Endodermal cell (in vitro differentiated cells): ENCODE data around the gene SRMS. TPM values are rescaled to one million over a fixed set of nuclear protein-coding genes. Genes with fewer than 3 reads are reported as not detected.

Experiments used
- DNase-seq: peaks from one replicate; pipeline ENCODE4 v3.0.0-alpha.2; 2017
- H3K27ac ChIP-seq: 2 replicates; pipeline ENCODE4 v1.5.1; 2013; ENCODE audit warnings: mild to moderate bottlenecking, low read depth, low read length, moderate library complexity
- H3K27me3 ChIP-seq: 2 replicates; pipeline ENCODE4 v1.6.1; 2013; ENCODE audit warnings: mild to moderate bottlenecking, low read length, moderate library complexity; ENCODE audit not compliant: insufficient read depth, control insufficient read depth, poor library complexity, severe bottlenecking
- H3K36me3 ChIP-seq: 2 replicates; pipeline ENCODE4 v1.7.0; 2013; ENCODE audit warnings: mild to moderate bottlenecking, low read length, moderate library complexity; ENCODE audit not compliant: control insufficient read depth, insufficient read depth
- H3K4me1 ChIP-seq: one replicate; pipeline ENCODE4 v1.7.0; 2013; ENCODE audit warnings: low read length; ENCODE audit not compliant: control insufficient read depth, insufficient read depth
- H3K4me3 ChIP-seq: 2 replicates; pipeline ENCODE4 v1.5.1; 2013; ENCODE audit warnings: mild to moderate bottlenecking, low read length, moderate library complexity
- H3K9ac ChIP-seq: 2 replicates; pipeline ENCODE4 v1.6.1; 2013; ENCODE audit warnings: mild to moderate bottlenecking, low read length, moderate library complexity; ENCODE audit not compliant: poor library complexity, severe bottlenecking; ENCODE audit errors: extremely low read depth
- H3K9me3 ChIP-seq: 2 replicates; pipeline ENCODE4 v1.6.1; 2013; ENCODE audit warnings: mild to moderate bottlenecking, low read length, moderate library complexity; ENCODE audit not compliant: control insufficient read depth
- H3K27ac Mint-ChIP-seq: 2 replicates; pipeline ENCODE4 v1.8.0; 2020; ENCODE audit warnings: mixed read lengths
- H3K27me3 Mint-ChIP-seq: 2 replicates; pipeline ENCODE4 v1.8.0; 2021; ENCODE audit warnings: mild to moderate bottlenecking, mixed read lengths; ENCODE audit not compliant: insufficient read depth
- H3K36me3 Mint-ChIP-seq: 2 replicates; pipeline ENCODE4 v1.8.0; 2020; ENCODE audit warnings: low read depth, mixed read lengths
- H3K4me1 Mint-ChIP-seq: 2 replicates; pipeline ENCODE4 v1.8.0; 2020; ENCODE audit warnings: mixed read lengths
- H3K4me3 Mint-ChIP-seq: 2 replicates; pipeline ENCODE4 v1.8.0; 2020; ENCODE audit warnings: mild to moderate bottlenecking, moderate library complexity, mixed read lengths
- H3K9me3 Mint-ChIP-seq: 2 replicates; pipeline ENCODE4 v1.8.0; 2020; ENCODE audit warnings: mild to moderate bottlenecking, mixed read lengths
- WGBS, 2 experiments: methylation state at CpG; one replicate each; pipeline versions ENCODE4 v1.1.5 to v1.1.7; 2013; ENCODE audit warnings: missing lambda C conversion rate in 2 of 2, mixed read lengths in 1 of 2; ENCODE audit not compliant: insufficient coverage in 1 of 2, insufficient read length in 1 of 2; 5-methylcytosine and 5-hydroxymethylcytosine counted together
- total RNA-seq, 2 donors: library from RNA; stranded (reverse); fragmentation: NEBNext Ultra II Directional in 1 of 2; extraction: Animal tissue kit (Norgen Biotek cat#: 25700) in 1 of 2; gene quantifications; 2 replicates in 1 of 2; 3 replicates in 1 of 2; pipeline ENCODE4 v1.2.1, GENCODE V29; 2021
- TF ChIP-seq, protein P1 (sequence below): fragments of 200-600 bp; sonication (generic); conservative IDR thresholded peaks from 2 replicates; pipeline ENCODE4 v1.5.0; 2021; ENCODE audit warnings: antibody characterized with exemption, mild to moderate bottlenecking

Gene SRMS
- total RNA-seq, 2 donors from 2014 or later: not detected

DNA sequence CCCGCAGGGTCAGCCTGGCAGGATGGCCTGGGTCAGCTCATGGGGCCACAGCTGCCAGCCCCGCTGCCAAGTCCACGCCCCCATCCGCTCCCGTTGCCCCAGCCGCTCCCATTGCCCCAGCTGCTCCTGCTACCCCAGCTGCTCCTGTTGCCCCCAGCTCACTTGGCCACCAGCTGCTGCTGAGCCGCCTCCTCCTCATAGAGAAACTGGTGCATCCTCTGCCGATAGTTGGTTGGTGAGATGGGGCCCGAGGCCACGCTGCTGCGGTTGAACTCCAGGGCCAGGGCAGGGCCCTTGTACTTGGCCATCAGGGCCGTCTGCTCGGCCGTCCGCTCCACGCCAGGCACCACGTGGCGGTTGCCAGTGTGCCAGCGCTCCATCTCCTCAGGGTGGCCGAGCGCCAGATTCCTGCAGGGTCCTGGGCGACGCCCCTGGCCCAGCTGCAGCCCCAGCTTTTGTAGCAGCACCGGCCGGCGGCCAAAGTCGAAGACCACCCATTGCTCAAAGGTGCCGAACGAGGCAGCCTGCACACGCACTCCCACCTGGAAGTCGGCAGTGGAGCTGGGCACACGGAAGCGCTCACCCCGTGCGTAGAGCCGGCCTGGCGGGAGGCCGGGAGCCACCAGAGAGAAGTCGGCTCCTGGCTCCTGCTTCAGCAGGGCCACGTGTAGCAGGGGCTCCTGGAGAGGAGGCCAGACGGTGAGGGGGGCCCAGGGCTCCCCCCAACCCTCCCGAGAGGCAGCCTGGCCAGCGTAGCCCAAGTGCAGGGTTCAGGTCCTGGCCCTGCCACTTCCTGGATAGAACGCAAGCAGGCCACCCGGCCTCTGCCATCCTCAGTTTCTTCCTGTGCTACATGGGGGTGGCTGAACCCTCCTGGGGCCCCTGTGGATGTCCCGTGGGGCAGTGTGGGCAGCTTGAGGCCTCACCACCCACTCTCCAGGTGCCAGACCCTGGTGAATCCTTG, 21.7 kb upstream of the SRMS start:
- TF ChIP-seq, protein P1, sequence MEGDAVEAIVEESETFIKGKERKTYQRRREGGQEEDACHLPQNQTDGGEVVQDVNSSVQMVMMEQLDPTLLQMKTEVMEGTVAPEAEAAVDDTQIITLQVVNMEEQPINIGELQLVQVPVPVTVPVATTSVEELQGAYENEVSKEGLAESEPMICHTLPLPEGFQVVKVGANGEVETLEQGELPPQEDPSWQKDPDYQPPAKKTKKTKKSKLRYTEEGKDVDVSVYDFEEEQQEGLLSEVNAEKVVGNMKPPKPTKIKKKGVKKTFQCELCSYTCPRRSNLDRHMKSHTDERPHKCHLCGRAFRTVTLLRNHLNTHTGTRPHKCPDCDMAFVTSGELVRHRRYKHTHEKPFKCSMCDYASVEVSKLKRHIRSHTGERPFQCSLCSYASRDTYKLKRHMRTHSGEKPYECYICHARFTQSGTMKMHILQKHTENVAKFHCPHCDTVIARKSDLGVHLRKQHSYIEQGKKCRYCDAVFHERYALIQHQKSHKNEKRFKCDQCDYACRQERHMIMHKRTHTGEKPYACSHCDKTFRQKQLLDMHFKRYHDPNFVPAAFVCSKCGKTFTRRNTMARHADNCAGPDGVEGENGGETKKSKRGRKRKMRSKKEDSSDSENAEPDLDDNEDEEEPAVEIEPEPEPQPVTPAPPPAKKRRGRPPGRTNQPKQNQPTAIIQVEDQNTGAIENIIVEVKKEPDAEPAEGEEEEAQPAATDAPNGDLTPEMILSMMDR: no peak
- WGBS, 2 experiments: 94 to 96% methylated on average over 28 to 46 of the region's 46 CpGs
- DNase-seq: no peak
- no peaks in the 10 kb centered on the region for H3K9me3 Mint-ChIP-seq
- Histone ChIP-seq H3K27me3 (no peaks in the 10 kb centered on the region), H3K36me3 (no peaks in the 10 kb centered on the region), H3K9me3 (no peaks in the 10 kb centered on the region), H3K4me1 (no peaks in the 10 kb centered on the region), H3K27ac (no peak overlapping the region), H3K9ac (no peak overlapping the region), H3K4me3 (no peak overlapping the region)
- no peaks in the 10 kb centered on the region for H3K36me3 Mint-ChIP-seq
- no peak overlapping the region for H3K27ac Mint-ChIP-seq
- H3K4me3 Mint-ChIP-seq: no peak overlapping the region
- no peaks in the 10 kb centered on the region for H3K4me1 Mint-ChIP-seq
- H3K27me3 Mint-ChIP-seq: no peaks in the 10 kb centered on the region

DNA sequence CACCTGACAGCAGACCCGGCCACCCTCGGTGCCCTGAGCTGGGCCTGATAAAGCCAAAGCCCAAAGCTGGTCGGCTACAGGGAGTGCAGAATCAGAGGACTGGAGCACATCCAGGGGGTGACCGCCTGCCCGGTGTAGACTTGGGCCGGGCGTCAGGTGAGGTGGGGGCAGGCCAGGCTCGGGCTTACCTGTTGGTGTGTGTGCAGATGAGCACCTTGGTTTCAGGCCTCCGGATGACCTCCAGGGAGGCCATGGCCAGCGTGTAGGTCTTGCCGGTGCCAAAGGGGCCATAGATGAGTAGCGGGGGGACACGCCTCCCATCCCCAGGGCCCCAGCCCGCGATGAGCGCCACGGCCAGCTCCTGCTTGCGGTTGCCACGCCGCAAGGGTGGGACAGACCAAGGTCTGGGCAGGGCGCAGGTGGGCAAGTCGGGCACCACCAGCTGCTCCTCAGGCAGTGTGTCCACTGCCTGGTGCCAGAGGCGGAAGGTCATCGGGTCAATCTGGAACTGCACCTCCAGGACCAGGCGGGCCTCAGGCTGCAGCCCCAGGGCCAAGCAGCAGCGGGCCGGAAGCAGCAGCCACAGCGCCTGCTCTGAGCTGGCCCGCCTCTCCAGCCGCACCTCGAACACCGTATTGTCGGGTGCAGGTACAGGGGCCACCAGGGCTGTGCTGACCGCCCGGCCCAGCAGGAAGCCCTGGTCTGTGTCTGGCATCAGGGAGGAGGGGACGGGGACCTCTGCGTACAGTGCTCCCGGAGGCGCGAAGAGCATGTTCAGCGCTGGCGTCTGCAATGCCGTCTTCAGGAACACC, 20.8 kb upstream of the SRMS start:
- H3K4me1 ChIP-seq: no peaks in the 10 kb centered on the region
- Mint-ChIP-seq H3K4me1 (no peaks in the 10 kb centered on the region), H3K27me3 (no peaks in the 10 kb centered on the region), H3K4me3 (no peak overlapping the region), H3K9me3 (no peaks in the 10 kb centered on the region), H3K36me3 (no peaks in the 10 kb centered on the region), H3K27ac (no peak overlapping the region)
- H3K4me3 ChIP-seq: no peak overlapping the region
- H3K9me3 ChIP-seq: no peaks in the 10 kb centered on the region
- no peaks in the 10 kb centered on the region for H3K27me3 ChIP-seq
- DNase-seq: no peak
- no peaks in the 10 kb centered on the region for H3K36me3 ChIP-seq
- H3K9ac ChIP-seq: no peak overlapping the region
- WGBS, 2 experiments: 92 to 95% methylated on average over 25 to 43 of the region's 43 CpGs
- no peak overlapping the region for H3K27ac ChIP-seq
- TF ChIP-seq, protein P1: no peak

GRCh38 chr20:63567386-63568169, 20.0 kb upstream of the SRMS start:
- WGBS, 2 experiments: 95 to 96% methylated on average over 33 to 37 of the region's 37 CpGs
- Mint-ChIP-seq H3K4me1 (no peaks in the 10 kb centered on the region), H3K4me3 (no peak overlapping the region), H3K9me3 (no peaks in the 10 kb centered on the region), H3K27me3 (no peaks in the 10 kb centered on the region), H3K36me3 (no peaks in the 10 kb centered on the region), H3K27ac (no peak overlapping the region)
- Histone ChIP-seq H3K4me1 (no peaks in the 10 kb centered on the region), H3K9me3 (no peaks in the 10 kb centered on the region), H3K4me3 (no peak overlapping the region), H3K27ac (no peak overlapping the region), H3K36me3 (no peaks in the 10 kb centered on the region), H3K27me3 (no peaks in the 10 kb centered on the region), H3K9ac (no peak overlapping the region)
- no peak for DNase-seq
- TF ChIP-seq, protein P1: no peak
